NB4 (cell line): Measurements from ENCODE around the gene TMEFF1.

Experiments used
- CTCF ChIP-seq: IDR thresholded peaks from one replicate; pipeline ENCODE4 v1.5.1; 2012; ENCODE audit warnings: low read depth, low read length
- MAX ChIP-seq: IDR thresholded peaks from 2 replicates; pipeline ENCODE4 v1.6.1; 2011; ENCODE audit warnings: low read depth, low read length
- MYC ChIP-seq: IDR thresholded peaks from 2 replicates; pipeline ENCODE4 v1.6.1; 2011; ENCODE audit warnings: low read depth, low read length
- POLR2A ChIP-seq: IDR thresholded peaks from 2 replicates; pipeline ENCODE4 v1.6.1; 2011; ENCODE audit warnings: mild to moderate bottlenecking; ENCODE audit not compliant: insufficient read length; ENCODE audit errors: extremely low read depth

- TF ChIP-seq CTCF (no peak), POLR2A (no peak), MAX (no peak), MYC (no peak)
These were observed 41.1 kb upstream of the TMEFF1 start for GRCh38 chr9:100431886-100432285.
